Colonic mucosa (tissue), 4 donors: Measurements from ENCODE around the gene HSPA4. TPM values are rescaled to one million over a fixed set of nuclear protein-coding genes. Genes with fewer than 3 reads are reported as not detected.
A peak's percentile ranks its signal among the peaks of the same experiment; 100 is the strongest.
"Not testable (repeated sequence)": the region's sequence is repeated elsewhere in the genome, so short reads cannot be mapped to it uniquely, and the experiment has no call there.

Experiments used
- DNase-seq: peaks from one replicate; pipeline ENCODE4 v3.0.0-alpha.2; 2020
- H3K27ac ChIP-seq: fragments of 200-600 bp; one replicate; pipeline ENCODE4 v1.8.0; 2021
- H3K27me3 ChIP-seq: fragments of 200-600 bp; one replicate; pipeline ENCODE4 v1.8.0; 2021
- H3K36me3 ChIP-seq: fragments of 200-600 bp; one replicate; pipeline ENCODE4 v1.8.0; 2021
- H3K4me1 ChIP-seq: fragments of 200-600 bp; one replicate; pipeline ENCODE4 v1.8.0; 2021; ENCODE audit warnings: mild to moderate bottlenecking
- H3K4me3 ChIP-seq: fragments of 200-600 bp; one replicate; pipeline ENCODE4 v1.8.0; 2021
- H3K9ac ChIP-seq, 2 donors: one replicate each; pipeline ENCODE4 v1.7.0; 2013; ENCODE audit warnings: control low read depth in 2 of 2, low read depth in 2 of 2, low read length in 2 of 2
- H3K9me3 ChIP-seq: fragments of 200-600 bp; one replicate; pipeline ENCODE4 v1.8.0; 2021
- CTCF ChIP-seq: fragments of 200-600 bp; IDR thresholded peaks from one replicate; pipeline ENCODE4 v1.8.0; 2022; ENCODE audit warnings: antibody characterized with exemption, mild to moderate bottlenecking
- intact Hi-C: fragments of 100-400 bp; cut with DNase I; formaldehyde crosslinking; loops from one replicate; pipeline ENCODE4 v1.14.1; 2022
- total RNA-seq, 2 donors: library from RNA; stranded (reverse); fragmentation: NEBNext Ultra II Directional in 1 of 2; extraction: Animal tissue kit (Norgen Biotek cat#: 25700) in 1 of 2; gene quantifications; one replicate each; pipeline ENCODE4 v1.2.1, GENCODE V29; 2021
- donor health status: healthy.
- donor health status: DM: no; HTN: no; CAD: no.
- donor health status: DM: no; HTN: no; CAD: no.

The HSPA4 gene
- total RNA-seq: 100 to 1,000 TPM in 1 of 2 donors, 10 to 100 TPM in 1; 91.2 to 132 TPM

- intact Hi-C loops: loop anchor here (5.0 kb wide), 1 partner anchor 89 kb away; the partner anchor contains the start of gene AFF4
- H3K9ac ChIP-seq: peak within 1 kb of the TSS; percentile 94 to 96
- H3K27me3 ChIP-seq: no peaks in the 10 kb centered on the region
- peak within 1 kb of the TSS; percentile 99 for H3K27ac ChIP-seq
- H3K9me3 ChIP-seq: no peaks in the 10 kb centered on the region
- H3K4me1 ChIP-seq: no peaks in the 10 kb centered on the region
- no peak for TF ChIP-seq CTCF
- peak within 1 kb of the TSS; percentile 76 for H3K4me3 ChIP-seq
- H3K36me3 ChIP-seq: no peaks in the 10 kb centered on the region
- peak; percentile 100 for DNase-seq
Measured at GRCh38 chr5:133051542-133052316, at the start of gene HSPA4. Gene HSPA4 (plus strand): TSS chr5:133052013. CDS start chr5:133052251, 238 bp downstream.

- no peak overlapping the region for H3K9ac ChIP-seq
Measured at GRCh38 chr5:133006653-133007052, 45.2 kb upstream of the HSPA4 start.

GRCh38 chr5:133008455-133008854 lies 43.4 kb upstream of the HSPA4 start:
- H3K36me3 ChIP-seq, H3K27me3 ChIP-seq, H3K9me3 ChIP-seq, H3K4me1 ChIP-seq, intact Hi-C loops, H3K4me3 ChIP-seq, DNase-seq, H3K27ac ChIP-seq, H3K9ac ChIP-seq: not testable (repeated sequence)

More at GRCh38 chr5:133006653-133007052, 45.2 kb upstream of the HSPA4 start:
- TF ChIP-seq CTCF: no peak
- H3K36me3 ChIP-seq: no peaks in the 10 kb centered on the region
- no peaks in the 10 kb centered on the region for H3K27me3 ChIP-seq
- intact Hi-C loops: no loop called here
- H3K4me3 ChIP-seq: no peak overlapping the region
- H3K9me3 ChIP-seq: no peaks in the 10 kb centered on the region
- H3K27ac ChIP-seq: no peak overlapping the region
- DNase-seq: no peak
- H3K4me1 ChIP-seq: no peaks in the 10 kb centered on the region

GRCh38 chr5:133015466-133015865 lies 36.3 kb upstream of the HSPA4 start:
- intact Hi-C loops: no loop called here

GRCh38 chr5:133017964-133018363 lies 33.8 kb upstream of the HSPA4 start:
- no peak overlapping the region for H3K27ac ChIP-seq
- no peaks in the 10 kb centered on the region for H3K36me3 ChIP-seq
- no peaks in the 10 kb centered on the region for H3K4me1 ChIP-seq

More at GRCh38 chr5:133015466-133015865, 36.3 kb upstream of the HSPA4 start:
- Histone ChIP-seq H3K9ac (no peak overlapping the region), H3K4me1 (no peaks in the 10 kb centered on the region), H3K27ac (no peak overlapping the region), H3K27me3 (no peaks in the 10 kb centered on the region), H3K9me3 (no peaks in the 10 kb centered on the region), H3K36me3 (no peaks in the 10 kb centered on the region), H3K4me3 (no peak overlapping the region)
- TF ChIP-seq CTCF: no peak
- no peak for DNase-seq

GRCh38 chr5:133019471-133019870 lies 32.3 kb upstream of the HSPA4 start:
- H3K27me3 ChIP-seq, H3K36me3 ChIP-seq, H3K27ac ChIP-seq, intact Hi-C loops, H3K9ac ChIP-seq, DNase-seq, H3K4me1 ChIP-seq, H3K9me3 ChIP-seq, H3K4me3 ChIP-seq: not testable (repeated sequence)

More at GRCh38 chr5:133017964-133018363, 33.8 kb upstream of the HSPA4 start:
- Histone ChIP-seq H3K9me3 (no peaks in the 10 kb centered on the region), H3K9ac (no peak overlapping the region), H3K4me3 (no peak overlapping the region), H3K27me3 (no peaks in the 10 kb centered on the region)
- TF ChIP-seq CTCF: no peak
- no peak for DNase-seq
- intact Hi-C loops: no loop called here
